K562 (cell line): Measurements from ENCODE around the gene PUSL1.

Source experiments
- BHLHE40 ChIP-seq: IDR thresholded peaks from 2 replicates; pipeline ENCODE4 v1.6.1; 2011; ENCODE audit warnings: low read length, improper control_type of control experiment
- CTCF ChIP-seq, 3 experiments: IDR thresholded peaks in 2 of 3; conservative IDR thresholded peaks in 1 of 3; 2 replicates each; pipeline ENCODE4 v1.5.1; 2011 to 2012; ENCODE audit warnings: low read length in 3 of 3, mild to moderate bottlenecking in 3 of 3, control low read depth in 2 of 3, improper control_type of control experiment in 1 of 3, inconsistent platforms in 1 of 3, low read depth in 1 of 3, mixed read lengths in 1 of 3, moderate library complexity in 1 of 3; ENCODE audit not compliant: insufficient read depth in 2 of 3
- FOXA1 ChIP-seq: fragments of 450-650 bp; IDR thresholded peaks from 2 replicates; pipeline ENCODE4 v1.6.1; 2016; ENCODE audit warnings: mild to moderate bottlenecking, borderline replicate concordance
- GABPB2 ChIP-seq: fragments of 250-450 bp; sonication (Bioruptor Pico); conservative IDR thresholded peaks from 2 replicates; pipeline ENCODE4 v1.5.1; 2021; ENCODE audit warnings: mild to moderate bottlenecking
- HNRNPH1 ChIP-seq: fragments of 200-400 bp; formaldehyde crosslinking; optimal IDR thresholded peaks from 2 replicates; pipeline ENCODE3; 2017; ENCODE audit warnings: low read depth, mild to moderate bottlenecking, low read length, moderate library complexity
- MYC ChIP-seq, 2 experiments: fragments of 250-450 bp in 1 of 2; sonication (Bioruptor Pico) in 1 of 2; IDR thresholded peaks; 2 replicates each; pipeline versions ENCODE4 v1.5.1 to v1.6.1; 2012 to 2021; ENCODE audit warnings: low read depth in 2 of 2, borderline replicate concordance in 1 of 2, improper control_type of control experiment in 1 of 2, low read length in 1 of 2, mild to moderate bottlenecking in 1 of 2, moderate library complexity in 1 of 2
- SMARCB1 ChIP-seq: IDR thresholded peaks from 2 replicates; pipeline ENCODE4 v1.6.1; 2011; ENCODE audit warnings: improper control_type of control experiment, low read depth; ENCODE audit not compliant: insufficient read length
- SNAPC5 ChIP-seq: fragments of 250-450 bp; sonication (Bioruptor Pico); IDR thresholded peaks from 2 replicates; pipeline ENCODE4 v1.8.0; 2021; ENCODE audit warnings: moderate library complexity, mild to moderate bottlenecking, inconsistent platforms
- ZNF253 ChIP-seq: fragments of 250-450 bp; sonication (Bioruptor Pico); conservative IDR thresholded peaks from 2 replicates; pipeline ENCODE4 v1.6.1; 2021; ENCODE audit warnings: mild to moderate bottlenecking
- ZNF740 ChIP-seq, 3 experiments: fragments of 200-800 bp in 1 of 3; sonication (Bioruptor generic) in 1 of 3; sonication (generic) in 1 of 3; formaldehyde crosslinking in 1 of 3; IDR thresholded peaks; 2 replicates each; pipeline versions ENCODE4 v1.6.1 to v1.8.0; 2016 to 2022; ENCODE audit warnings: mild to moderate bottlenecking in 2 of 3, missing compliant biosample characterization in 2 of 3, missing genetic modification characterization in 2 of 3, missing genetic modification reagents in 1 of 3
- TF ChIP-seq, protein P1 (sequence below): sonication (generic); formaldehyde crosslinking; IDR thresholded peaks from 2 replicates; pipeline ENCODE4 v1.4.0; 2020; ENCODE audit warnings: mild to moderate bottlenecking, missing genetic modification reagents
- TF ChIP-seq, protein P2 (sequence below): fragments of 250-450 bp; sonication (Bioruptor Pico); IDR thresholded peaks from 2 replicates; pipeline ENCODE4 v1.5.0; 2022; ENCODE audit warnings: mild to moderate bottlenecking

- TF ChIP-seq, protein P1, sequence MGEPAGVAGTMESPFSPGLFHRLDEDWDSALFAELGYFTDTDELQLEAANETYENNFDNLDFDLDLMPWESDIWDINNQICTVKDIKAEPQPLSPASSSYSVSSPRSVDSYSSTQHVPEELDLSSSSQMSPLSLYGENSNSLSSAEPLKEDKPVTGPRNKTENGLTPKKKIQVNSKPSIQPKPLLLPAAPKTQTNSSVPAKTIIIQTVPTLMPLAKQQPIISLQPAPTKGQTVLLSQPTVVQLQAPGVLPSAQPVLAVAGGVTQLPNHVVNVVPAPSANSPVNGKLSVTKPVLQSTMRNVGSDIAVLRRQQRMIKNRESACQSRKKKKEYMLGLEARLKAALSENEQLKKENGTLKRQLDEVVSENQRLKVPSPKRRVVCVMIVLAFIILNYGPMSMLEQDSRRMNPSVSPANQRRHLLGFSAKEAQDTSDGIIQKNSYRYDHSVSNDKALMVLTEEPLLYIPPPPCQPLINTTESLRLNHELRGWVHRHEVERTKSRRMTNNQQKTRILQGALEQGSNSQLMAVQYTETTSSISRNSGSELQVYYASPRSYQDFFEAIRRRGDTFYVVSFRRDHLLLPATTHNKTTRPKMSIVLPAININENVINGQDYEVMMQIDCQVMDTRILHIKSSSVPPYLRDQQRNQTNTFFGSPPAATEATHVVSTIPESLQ, result no peak
- TF ChIP-seq CTCF (IDR thresholded peaks at IDR 0.05 in 2 of 3, conservative IDR thresholded peaks at IDR 0.05 in 1 of 3; ENCODE audit: insufficient read depth in 2 of 3, low read depth in 1 of 3, low read length in 3 of 3) (no peak), ZNF253 (CRISPR knock-in tag) (no peak), BHLHE40 (no peak), SMARCB1 (no peak), MYC (IDR thresholded peaks at IDR 0.05; ENCODE audit: low read depth, low read length) (no peak), MYC (CRISPR knock-in tag; IDR thresholded peaks at IDR 0.05; ENCODE audit: borderline replicate concordance, low read depth) (no peak), FOXA1 (no peak), SNAPC5 (CRISPR knock-in tag) (no peak), GABPB2 (CRISPR knock-in tag) (no peak), HNRNPH1 (no peak), ZNF740 (CRISPR knock-in tag; IDR thresholded peaks at IDR 0.05) (no peak), ZNF740 (tag; IDR thresholded peaks at IDR 0.05) (no peak)
- TF ChIP-seq, protein P2, sequence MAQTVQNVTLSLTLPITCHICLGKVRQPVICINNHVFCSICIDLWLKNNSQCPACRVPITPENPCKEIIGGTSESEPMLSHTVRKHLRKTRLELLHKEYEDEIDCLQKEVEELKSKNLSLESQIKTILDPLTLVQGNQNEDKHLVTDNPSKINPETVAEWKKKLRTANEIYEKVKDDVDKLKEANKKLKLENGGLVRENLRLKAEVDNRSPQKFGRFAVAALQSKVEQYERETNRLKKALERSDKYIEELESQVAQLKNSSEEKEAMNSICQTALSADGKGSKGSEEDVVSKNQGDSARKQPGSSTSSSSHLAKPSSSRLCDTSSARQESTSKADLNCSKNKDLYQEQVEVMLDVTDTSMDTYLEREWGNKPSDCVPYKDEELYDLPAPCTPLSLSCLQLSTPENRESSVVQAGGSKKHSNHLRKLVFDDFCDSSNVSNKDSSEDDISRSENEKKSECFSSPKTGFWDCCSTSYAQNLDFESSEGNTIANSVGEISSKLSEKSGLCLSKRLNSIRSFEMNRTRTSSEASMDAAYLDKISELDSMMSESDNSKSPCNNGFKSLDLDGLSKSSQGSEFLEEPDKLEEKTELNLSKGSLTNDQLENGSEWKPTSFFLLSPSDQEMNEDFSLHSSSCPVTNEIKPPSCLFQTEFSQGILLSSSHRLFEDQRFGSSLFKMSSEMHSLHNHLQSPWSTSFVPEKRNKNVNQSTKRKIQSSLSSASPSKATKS (CRISPR knock-in tag), result no peak
Measured at GRCh38 chr1:1264026-1264425, 44.4 kb upstream of the PUSL1 start.
